HepG2 (cell line): ENCODE measurements around the gene C3orf70. TPM values are rescaled to one million over a fixed set of nuclear protein-coding genes. Genes with fewer than 3 reads are reported as not detected.

Source experiments
- AFF4 ChIP-seq: sonication (generic); formaldehyde crosslinking; IDR thresholded peaks from 2 replicates; pipeline ENCODE4 v1.4.0; 2020; ENCODE audit warnings: missing genetic modification reagents
- HBP1 ChIP-seq: IDR thresholded peaks from 2 replicates; pipeline ENCODE4 v1.6.1; 2016; ENCODE audit warnings: low read depth, control low read depth
- PBX3 ChIP-seq: sonication (generic); formaldehyde crosslinking; IDR thresholded peaks from 2 replicates; pipeline ENCODE4 v1.8.1; 2023; ENCODE audit warnings: missing genetic modification reagents, inconsistent platforms, borderline replicate concordance
- PLSCR1 ChIP-seq: sonication (generic); formaldehyde crosslinking; IDR thresholded peaks from 2 replicates; pipeline ENCODE4 v1.5.0; 2020; ENCODE audit warnings: missing genetic modification reagents, mild to moderate bottlenecking, borderline replicate concordance
- SCMH1 ChIP-seq: sonication (generic); formaldehyde crosslinking; IDR thresholded peaks from 2 replicates; pipeline ENCODE4 v1.9.0; 2021; ENCODE audit warnings: missing genetic modification reagents, mild to moderate bottlenecking, borderline replicate concordance
- TIGD3 ChIP-seq: sonication (generic); formaldehyde crosslinking; IDR thresholded peaks from 2 replicates; pipeline ENCODE4 v1.5.1; 2020; ENCODE audit warnings: mild to moderate bottlenecking, missing genetic modification reagents, borderline replicate concordance
- ZNF10 ChIP-seq: sonication (generic); formaldehyde crosslinking; IDR thresholded peaks from 2 replicates; pipeline ENCODE4 v1.4.0; 2020; ENCODE audit warnings: mild to moderate bottlenecking, low read depth, missing genetic modification reagents, borderline replicate concordance
- ZNF160 ChIP-seq: sonication (generic); formaldehyde crosslinking; IDR thresholded peaks from 2 replicates; pipeline ENCODE4 v1.8.0; 2022; ENCODE audit warnings: mild to moderate bottlenecking, inconsistent platforms, missing genetic modification reagents
- ZNF251 ChIP-seq: sonication (generic); formaldehyde crosslinking; IDR thresholded peaks from 2 replicates; pipeline ENCODE4 v1.9.0; 2021; ENCODE audit warnings: mild to moderate bottlenecking, missing genetic modification reagents
- ZNF256 ChIP-seq: sonication (generic); formaldehyde crosslinking; conservative IDR thresholded peaks from 2 replicates; pipeline ENCODE4 v1.4.0; 2020; ENCODE audit warnings: missing genetic modification reagents
- ZNF572 ChIP-seq: sonication (generic); formaldehyde crosslinking; IDR thresholded peaks from 2 replicates; pipeline ENCODE4 v1.5.1; 2020; ENCODE audit warnings: mild to moderate bottlenecking, missing genetic modification reagents
- polyA plus RNA-seq, 8 experiments: library from polyadenylated mRNA; depleted of rRNA in 3 of 8; stranded (reverse) in 7 of 8; unstranded in 1 of 8; fragments of >200 nt; fragmentation: Illumina TruSeq in 4 of 8; extraction: Trizol in 4 of 8; gene quantifications; 2 replicates each; pipeline versions ENCODE4 v1.2.1 to v1.2.3, GENCODE V29; 2011 to 2016; ENCODE audit warnings: low read depth in 4 of 8, missing spikeins in 1 of 8, mixed read lengths in 1 of 8; ENCODE audit not compliant: insufficient read depth in 1 of 8
- total RNA-seq, 5 experiments: library from RNA; depleted of rRNA; stranded (reverse); fragments of >200 nt; fragmentation: Illumina TruSeq; extraction: Trizol; gene quantifications; 2 replicates each; pipeline ENCODE4 v1.2.3, GENCODE V29; 2016; ENCODE audit warnings: low read depth in 1 of 5

The C3orf70 gene
- total and polyA plus RNA-seq, 2 of the 13 experiments (the other 11 are each of a cell fraction or from before 2014, with no cell fraction given) = 0.79 to 2.4 TPM

DNA sequence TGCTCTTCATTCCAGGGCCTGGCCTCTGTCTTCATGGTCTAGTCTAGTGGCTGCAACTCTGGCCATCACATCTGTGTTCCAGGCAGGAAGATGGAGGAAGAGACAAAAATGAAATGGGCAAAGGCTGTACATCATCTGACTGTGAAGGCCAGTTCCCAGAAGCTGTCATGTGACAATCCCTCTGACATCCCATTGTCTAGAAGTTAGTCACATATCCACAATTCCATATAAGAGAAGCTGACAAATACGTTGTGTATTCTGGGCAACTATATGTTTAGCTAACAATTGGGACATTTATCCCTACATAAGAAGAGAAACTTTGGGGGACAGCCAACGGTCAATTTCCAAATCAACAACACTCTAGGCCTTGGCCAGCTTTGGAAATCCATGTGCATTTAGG lies 34.5 kb upstream of the C3orf70 start (continued):
- TF ChIP-seq HBP1 (CRISPR knock-in tag) = no peak
- TF ChIP-seq ZNF256 (CRISPR knock-in tag) = no peak
- TF ChIP-seq ZNF251 (CRISPR knock-in tag) = no peak
- no peak for TF ChIP-seq PLSCR1 (CRISPR knock-in tag)
- no peak for TF ChIP-seq ZNF572 (CRISPR knock-in tag)
- no peak for TF ChIP-seq AFF4
- no peak for TF ChIP-seq SCMH1
- TF ChIP-seq PBX3 (CRISPR knock-in tag) = no peak
- TF ChIP-seq ZNF10 = no peak
- TF ChIP-seq ZNF160 = no peak
- no peak for TF ChIP-seq TIGD3 (CRISPR knock-in tag)
